IPS DF 4.7 (cell line): ENCODE results near the gene NDUFA8.

Experiments
- DNase-seq: peaks from one replicate; pipeline ENCODE4 v3.0.0-alpha.2; 2013; ENCODE audit warnings: low spot score; ENCODE audit errors: extremely low read depth

NDUFA8 gene

DNA sequence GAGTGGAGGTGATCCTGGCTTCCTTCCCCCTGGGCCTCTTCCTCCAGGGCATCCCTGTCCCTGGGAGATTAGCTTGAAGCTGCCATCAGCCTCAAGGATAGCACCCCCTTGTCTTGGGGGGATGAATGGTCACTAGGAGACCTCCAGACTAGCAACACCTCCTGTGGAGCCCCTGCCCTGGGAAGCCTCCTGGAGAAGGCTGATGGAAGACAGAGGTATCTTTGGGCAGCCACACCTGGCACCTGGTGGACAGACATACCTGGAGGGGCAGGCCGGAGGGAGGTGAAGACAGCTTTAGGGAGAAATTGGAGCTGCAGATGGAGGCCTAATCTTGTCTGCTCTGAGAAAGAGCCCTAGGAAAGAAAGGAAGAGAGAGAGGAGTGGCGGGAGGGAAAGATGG lies 57.4 kb downstream of the NDUFA8 start:
- no peak for DNase-seq

- DNase-seq, result no peak
These were observed 58.8 kb downstream of the NDUFA8 start for GRCh38 chr9:122100756-122101155.

DNA sequence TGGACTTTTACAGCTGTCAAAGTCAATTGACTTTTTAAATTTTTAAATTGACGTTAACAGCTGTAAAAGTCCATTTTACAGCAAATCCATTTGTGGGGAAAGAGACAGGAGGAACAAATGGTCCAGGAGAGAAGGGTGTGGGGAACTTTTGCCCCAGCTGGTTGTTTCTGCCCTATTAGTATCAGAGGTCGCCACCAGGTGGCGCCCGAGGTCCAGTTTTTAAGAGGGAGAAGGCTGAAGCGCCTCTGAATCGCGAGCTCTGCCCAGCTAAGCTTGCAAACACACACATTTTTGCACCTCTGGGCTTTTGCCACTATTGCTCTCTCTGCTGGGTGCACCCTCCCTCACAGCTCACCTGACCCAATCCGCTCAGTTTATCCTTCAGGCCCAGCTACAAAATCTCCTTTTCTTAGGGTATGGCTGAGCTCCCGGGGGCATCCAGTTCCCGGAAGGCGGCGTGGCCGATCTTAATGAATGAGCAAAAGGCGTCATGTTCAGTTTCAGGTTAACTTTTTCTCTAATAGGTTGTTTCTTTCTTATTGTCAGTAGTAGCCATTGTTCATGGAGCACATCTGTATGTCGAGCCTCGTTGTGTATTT lies 60.2 kb downstream of the NDUFA8 start:
- no peak for DNase-seq

GRCh38 chr9:122097679-122098315 lies 61.8 kb downstream of the NDUFA8 start:
- DNase-seq, result no peak

GRCh38 chr9:122096620-122097415 lies 62.8 kb downstream of the NDUFA8 start:
- no peak for DNase-seq

DNA sequence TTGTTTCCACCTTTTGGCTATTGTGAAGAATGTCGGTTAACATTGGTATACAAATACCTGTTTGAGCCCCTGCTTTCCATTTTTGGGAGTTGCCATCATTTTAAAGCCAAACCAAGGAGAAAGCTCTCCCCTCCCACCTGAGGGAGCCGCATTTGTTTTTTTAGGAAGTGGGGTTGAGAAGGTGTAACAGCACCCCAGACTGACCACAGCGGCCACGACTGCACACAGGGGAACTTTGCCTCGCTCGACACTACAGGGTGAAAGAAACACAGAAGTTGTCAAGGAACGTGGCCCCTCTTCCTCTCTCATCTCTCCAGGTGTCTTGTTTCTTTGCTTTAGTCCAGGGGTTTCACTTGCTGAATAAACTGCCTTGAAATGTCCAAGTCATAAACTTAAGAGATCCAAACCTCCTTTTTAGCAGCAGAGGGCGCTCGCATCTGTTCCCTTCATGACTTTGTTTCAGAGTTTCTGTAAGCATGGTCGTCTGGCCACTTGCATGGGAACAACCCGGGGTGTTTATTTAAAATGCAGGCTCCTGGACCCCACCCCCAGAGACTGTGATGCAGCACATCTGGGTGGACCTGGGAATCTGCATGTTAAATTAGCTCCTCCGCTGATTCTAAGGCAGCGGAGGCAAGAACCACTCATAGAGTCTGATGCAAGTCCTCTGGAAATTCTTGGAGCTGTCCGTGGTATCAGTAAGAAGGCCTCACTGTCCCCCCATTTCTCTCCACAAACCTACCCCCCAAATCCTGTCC lies 64.4 kb downstream of the NDUFA8 start:
- DNase-seq, result no peak
